Loucy (cell line): Measurements from ENCODE around the gene ORC6.

Experiments used
- H2AFZ ChIP-seq: fragments of 200-600 bp; sonication (generic); 2 replicates; pipeline ENCODE4 v1.6.0; 2016; ENCODE audit warnings: antibody characterized with exemption, mild to moderate bottlenecking, low read length, moderate library complexity
- H3F3A ChIP-seq: fragments of 200-600 bp; 2 replicates; pipeline ENCODE4 v1.6.0; 2016; ENCODE audit warnings: antibody characterized with exemption, low read depth, mild to moderate bottlenecking
- H3K27me3 ChIP-seq: fragments of 200-600 bp; sonication (generic); 2 replicates; pipeline ENCODE4 v1.6.1; 2014; ENCODE audit warnings: low read length, mild to moderate bottlenecking; ENCODE audit not compliant: insufficient read depth, poor library complexity, severe bottlenecking
- H3K36me3 ChIP-seq: fragments of 200-600 bp; sonication (generic); 2 replicates; pipeline ENCODE4 v1.6.1; 2016; ENCODE audit warnings: low read length; ENCODE audit not compliant: insufficient read depth
- H3K4me1 ChIP-seq: fragments of 200-600 bp; sonication (generic); 2 replicates; pipeline ENCODE4 v1.5.1; 2014; ENCODE audit warnings: low read length, mild to moderate bottlenecking; ENCODE audit not compliant: insufficient read depth, poor library complexity, severe bottlenecking
- H3K4me2 ChIP-seq: fragments of 200-600 bp; sonication (generic); 2 replicates; pipeline ENCODE4 v1.6.0; 2014; ENCODE audit warnings: antibody characterized with exemption, low read length, low read depth, mild to moderate bottlenecking; ENCODE audit not compliant: poor library complexity, severe bottlenecking
- H3K4me3 ChIP-seq: fragments of 200-600 bp; sonication (generic); 2 replicates; pipeline ENCODE4 v1.5.1; 2014; ENCODE audit warnings: low read length, mild to moderate bottlenecking, mixed read lengths; ENCODE audit not compliant: poor library complexity, severe bottlenecking
- H3K79me2 ChIP-seq: fragments of 200-600 bp; sonication (generic); 2 replicates; pipeline ENCODE4 v1.6.1; 2014; ENCODE audit warnings: low read length; ENCODE audit not compliant: insufficient read depth
- H3K9ac ChIP-seq: fragments of 200-600 bp; sonication (generic); 2 replicates; pipeline ENCODE4 v1.6.0; 2014; ENCODE audit warnings: mild to moderate bottlenecking, low read depth, low read length, moderate library complexity; ENCODE audit not compliant: poor library complexity, severe bottlenecking
- H3K9me2 ChIP-seq: fragments of 200-600 bp; sonication (generic); replicated peaks from 2 replicates; pipeline ENCODE4 v1.6.1; 2016; ENCODE audit warnings: low read depth, low read length, mixed read lengths
- H3K9me3 ChIP-seq: fragments of 200-600 bp; sonication (generic); 2 replicates; pipeline ENCODE4 v1.6.1; 2014; ENCODE audit warnings: mild to moderate bottlenecking, antibody characterized with exemption, low read length, low read depth; ENCODE audit not compliant: insufficient read depth
- H4K20me1 ChIP-seq: fragments of 200-600 bp; sonication (generic); 2 replicates; pipeline ENCODE4 v1.6.0; 2014; ENCODE audit warnings: antibody characterized with exemption, low read length, mild to moderate bottlenecking; ENCODE audit not compliant: insufficient read depth, poor library complexity, severe bottlenecking
- EZH2phosphoT487 ChIP-seq: fragments of 200-600 bp; IDR thresholded peaks from 2 replicates; pipeline ENCODE4 v1.6.1; 2018; ENCODE audit warnings: antibody characterized with exemption, mild to moderate bottlenecking, moderate library complexity, borderline replicate concordance
- TF ChIP-seq, protein P1 (sequence below): fragments of 200-600 bp; sonication (generic); conservative IDR thresholded peaks from 2 replicates; pipeline ENCODE4 v1.5.1; 2014; ENCODE audit warnings: mild to moderate bottlenecking, antibody characterized with exemption, low read length

Gene ORC6

DNA sequence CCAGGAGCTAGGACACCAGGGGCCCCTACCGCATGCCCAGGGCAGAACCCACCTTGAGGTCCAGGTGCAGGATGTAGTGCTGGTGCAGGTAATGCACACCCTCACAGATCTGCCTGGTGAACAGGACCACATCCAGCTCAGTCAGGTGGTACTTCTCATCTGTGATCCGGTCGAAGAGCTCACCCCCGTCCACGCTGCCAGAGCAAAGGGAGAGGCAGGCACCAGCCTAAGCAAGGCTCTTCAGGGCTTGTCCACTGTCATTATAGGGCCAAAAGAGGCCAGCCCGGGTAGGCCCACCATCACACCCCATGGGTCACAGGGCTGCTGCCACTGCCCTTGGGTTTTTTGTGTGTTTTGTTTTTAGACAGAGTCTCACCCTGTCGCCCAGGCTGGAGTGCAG, 37.7 kb downstream of the ORC6 start:
- no peaks in the 10 kb centered on the region for H3K4me1 ChIP-seq
- H3K9me2 ChIP-seq = no peaks in the 10 kb centered on the region
- TF ChIP-seq, protein P1, sequence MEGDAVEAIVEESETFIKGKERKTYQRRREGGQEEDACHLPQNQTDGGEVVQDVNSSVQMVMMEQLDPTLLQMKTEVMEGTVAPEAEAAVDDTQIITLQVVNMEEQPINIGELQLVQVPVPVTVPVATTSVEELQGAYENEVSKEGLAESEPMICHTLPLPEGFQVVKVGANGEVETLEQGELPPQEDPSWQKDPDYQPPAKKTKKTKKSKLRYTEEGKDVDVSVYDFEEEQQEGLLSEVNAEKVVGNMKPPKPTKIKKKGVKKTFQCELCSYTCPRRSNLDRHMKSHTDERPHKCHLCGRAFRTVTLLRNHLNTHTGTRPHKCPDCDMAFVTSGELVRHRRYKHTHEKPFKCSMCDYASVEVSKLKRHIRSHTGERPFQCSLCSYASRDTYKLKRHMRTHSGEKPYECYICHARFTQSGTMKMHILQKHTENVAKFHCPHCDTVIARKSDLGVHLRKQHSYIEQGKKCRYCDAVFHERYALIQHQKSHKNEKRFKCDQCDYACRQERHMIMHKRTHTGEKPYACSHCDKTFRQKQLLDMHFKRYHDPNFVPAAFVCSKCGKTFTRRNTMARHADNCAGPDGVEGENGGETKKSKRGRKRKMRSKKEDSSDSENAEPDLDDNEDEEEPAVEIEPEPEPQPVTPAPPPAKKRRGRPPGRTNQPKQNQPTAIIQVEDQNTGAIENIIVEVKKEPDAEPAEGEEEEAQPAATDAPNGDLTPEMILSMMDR = no peak
- TF ChIP-seq EZH2phosphoT487 = no peak
- H3K9me3 ChIP-seq = 0 out of 2 replicates have a peak, but pooled peaks cover 5% of the 10 kb centered on the region
- no peak overlapping the region for H3K4me3 ChIP-seq
- H2AFZ ChIP-seq = no peak overlapping the region
- H3K79me2 ChIP-seq = no peaks in the 10 kb centered on the region
- H3K36me3 ChIP-seq = no peaks in the 10 kb centered on the region
- no peak overlapping the region for H3K4me2 ChIP-seq
- no peaks in the 10 kb centered on the region for H4K20me1 ChIP-seq
- no peak overlapping the region for H3K9ac ChIP-seq
- H3F3A ChIP-seq = no peaks in the 10 kb centered on the region
- H3K27me3 ChIP-seq = no peaks in the 10 kb centered on the region

DNA sequence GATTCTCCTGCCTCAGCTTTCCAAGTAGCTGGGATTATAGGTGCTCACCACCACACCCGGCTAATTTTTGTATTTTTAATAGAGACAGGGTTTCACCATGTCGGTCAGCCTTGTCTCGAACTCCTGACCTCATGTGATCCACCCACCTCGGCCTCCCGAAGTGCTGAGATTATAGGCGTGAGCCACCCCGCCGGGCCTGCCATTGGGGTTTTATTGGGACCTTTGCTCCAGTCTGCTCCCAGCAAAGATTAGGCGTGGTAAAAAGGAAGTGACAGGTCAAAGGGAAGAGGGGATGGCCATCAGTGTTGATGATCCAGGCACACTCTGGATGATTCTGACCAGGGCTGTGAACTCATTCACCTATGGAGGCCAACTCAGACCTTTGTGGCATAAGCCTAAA, 38.2 kb downstream of the ORC6 start:
- Histone ChIP-seq H3K36me3 (no peaks in the 10 kb centered on the region), H3K9me2 (no peaks in the 10 kb centered on the region)
- TF ChIP-seq, protein P1 = no peak
- no peak for TF ChIP-seq EZH2phosphoT487

DNA sequence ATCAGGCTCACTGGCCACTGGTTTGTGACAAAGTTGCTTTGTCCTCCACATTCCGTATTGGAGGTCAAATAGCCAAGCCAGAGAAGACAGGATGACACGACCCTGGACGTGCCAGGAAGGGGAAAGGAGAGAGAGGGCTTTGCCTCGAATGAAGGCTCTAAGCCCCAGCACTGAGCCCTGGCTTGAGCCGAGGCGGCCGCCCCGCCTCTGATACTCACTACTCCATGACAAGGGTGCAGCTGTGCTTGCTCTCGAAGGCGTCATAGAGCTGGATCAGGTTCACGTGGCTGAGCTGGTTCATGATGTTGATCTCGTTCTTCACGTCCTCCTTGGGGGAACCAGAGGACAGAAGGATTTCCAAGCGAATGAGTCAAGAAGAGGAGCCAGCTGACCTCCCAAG, 39.3 kb downstream of the ORC6 start:
- H3K27me3 ChIP-seq = no peaks in the 10 kb centered on the region
- H3K9me2 ChIP-seq = no peaks in the 10 kb centered on the region
- no peak overlapping the region for H3K4me2 ChIP-seq
- H3K9me3 ChIP-seq = 0 out of 2 replicates have a peak, but pooled peaks cover 5% of the 10 kb centered on the region
- no peaks in the 10 kb centered on the region for H3K36me3 ChIP-seq
- H4K20me1 ChIP-seq = no peaks in the 10 kb centered on the region
- no peaks in the 10 kb centered on the region for H3K4me1 ChIP-seq
- no peak overlapping the region for H3K4me3 ChIP-seq
- H2AFZ ChIP-seq = no peak overlapping the region
- no peak for TF ChIP-seq EZH2phosphoT487
- TF ChIP-seq, protein P1 = no peak
- no peak overlapping the region for H3K9ac ChIP-seq
- no peaks in the 10 kb centered on the region for H3F3A ChIP-seq
- H3K79me2 ChIP-seq = no peaks in the 10 kb centered on the region

More for the DNA sequence above, 38.2 kb downstream of the ORC6 start:
- Histone ChIP-seq H3K4me3 (no peak overlapping the region), H3K27me3 (no peaks in the 10 kb centered on the region), H4K20me1 (no peaks in the 10 kb centered on the region), H3K9me3 (0 out of 2 replicates have a peak, but pooled peaks cover 5% of the 10 kb centered on the region), H3K4me2 (no peak overlapping the region), H3F3A (no peaks in the 10 kb centered on the region), H3K79me2 (no peaks in the 10 kb centered on the region), H2AFZ (no peak overlapping the region), H3K4me1 (no peaks in the 10 kb centered on the region), H3K9ac (no peak overlapping the region)
